MM.1S (cell line): ENCODE measurements around the gene HTR5A.

Experiments used
- EZH2 ChIP-seq: fragments of 300-600 bp; sonication (generic); optimal IDR thresholded peaks from 2 replicates; pipeline ENCODE3; 2017; ENCODE audit warnings: low read depth, mild to moderate bottlenecking, antibody characterized with exemption, low read length, mixed read lengths
- EZH2phosphoT487 ChIP-seq: fragments of 300-600 bp; sonication (generic); IDR thresholded peaks from 2 replicates; pipeline ENCODE4 v1.6.1; 2018; ENCODE audit warnings: antibody characterized with exemption, low read length
- TF ChIP-seq, protein P1 (sequence below): fragments of 300-600 bp; sonication (generic); IDR thresholded peaks from 2 replicates; pipeline ENCODE4 v1.5.1; 2016; ENCODE audit warnings: antibody characterized with exemption, low read length, mixed read lengths

DNA sequence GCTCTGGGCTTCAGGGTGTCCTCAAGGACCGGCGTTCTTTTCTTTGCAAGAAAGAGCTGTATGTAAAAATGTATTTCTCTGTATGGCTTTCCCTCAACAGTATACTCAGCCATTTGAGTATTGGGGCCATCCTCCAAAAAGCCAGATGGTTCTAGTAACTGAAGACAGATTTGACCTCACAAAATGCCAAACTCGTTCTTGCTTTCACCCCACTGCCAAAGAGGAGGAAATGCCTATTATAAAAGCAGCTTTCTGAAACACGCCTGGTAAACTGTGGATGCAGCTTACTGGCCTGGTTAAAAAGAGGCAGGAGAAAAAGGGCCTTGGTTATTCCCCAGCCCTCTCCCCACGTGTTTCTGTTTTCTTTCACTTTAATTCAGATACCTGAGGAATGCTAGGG lies 7.7 kb upstream of the HTR5A start:
- TF ChIP-seq, protein P1, sequence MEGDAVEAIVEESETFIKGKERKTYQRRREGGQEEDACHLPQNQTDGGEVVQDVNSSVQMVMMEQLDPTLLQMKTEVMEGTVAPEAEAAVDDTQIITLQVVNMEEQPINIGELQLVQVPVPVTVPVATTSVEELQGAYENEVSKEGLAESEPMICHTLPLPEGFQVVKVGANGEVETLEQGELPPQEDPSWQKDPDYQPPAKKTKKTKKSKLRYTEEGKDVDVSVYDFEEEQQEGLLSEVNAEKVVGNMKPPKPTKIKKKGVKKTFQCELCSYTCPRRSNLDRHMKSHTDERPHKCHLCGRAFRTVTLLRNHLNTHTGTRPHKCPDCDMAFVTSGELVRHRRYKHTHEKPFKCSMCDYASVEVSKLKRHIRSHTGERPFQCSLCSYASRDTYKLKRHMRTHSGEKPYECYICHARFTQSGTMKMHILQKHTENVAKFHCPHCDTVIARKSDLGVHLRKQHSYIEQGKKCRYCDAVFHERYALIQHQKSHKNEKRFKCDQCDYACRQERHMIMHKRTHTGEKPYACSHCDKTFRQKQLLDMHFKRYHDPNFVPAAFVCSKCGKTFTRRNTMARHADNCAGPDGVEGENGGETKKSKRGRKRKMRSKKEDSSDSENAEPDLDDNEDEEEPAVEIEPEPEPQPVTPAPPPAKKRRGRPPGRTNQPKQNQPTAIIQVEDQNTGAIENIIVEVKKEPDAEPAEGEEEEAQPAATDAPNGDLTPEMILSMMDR = no peak
- no peak for TF ChIP-seq EZH2
- TF ChIP-seq EZH2phosphoT487 = no peak
